Endodermal cell (in vitro differentiated cells): ENCODE data around the gene ADAMTS16. TPM values are rescaled to one million over a fixed set of nuclear protein-coding genes. Genes with fewer than 3 reads are reported as not detected.

Source experiments
- DNase-seq: peaks from one replicate; pipeline ENCODE4 v3.0.0-alpha.2; 2017
- H3K27ac ChIP-seq: 2 replicates; pipeline ENCODE4 v1.5.1; 2013; ENCODE audit warnings: mild to moderate bottlenecking, low read depth, low read length, moderate library complexity
- H3K27me3 ChIP-seq: 2 replicates; pipeline ENCODE4 v1.6.1; 2013; ENCODE audit warnings: mild to moderate bottlenecking, low read length, moderate library complexity; ENCODE audit not compliant: insufficient read depth, control insufficient read depth, poor library complexity, severe bottlenecking
- H3K36me3 ChIP-seq: 2 replicates; pipeline ENCODE4 v1.7.0; 2013; ENCODE audit warnings: mild to moderate bottlenecking, low read length, moderate library complexity; ENCODE audit not compliant: control insufficient read depth, insufficient read depth
- H3K4me1 ChIP-seq: one replicate; pipeline ENCODE4 v1.7.0; 2013; ENCODE audit warnings: low read length; ENCODE audit not compliant: control insufficient read depth, insufficient read depth
- H3K4me3 ChIP-seq: 2 replicates; pipeline ENCODE4 v1.5.1; 2013; ENCODE audit warnings: mild to moderate bottlenecking, low read length, moderate library complexity
- H3K9ac ChIP-seq: 2 replicates; pipeline ENCODE4 v1.6.1; 2013; ENCODE audit warnings: mild to moderate bottlenecking, low read length, moderate library complexity; ENCODE audit not compliant: poor library complexity, severe bottlenecking; ENCODE audit errors: extremely low read depth
- H3K9me3 ChIP-seq: 2 replicates; pipeline ENCODE4 v1.6.1; 2013; ENCODE audit warnings: mild to moderate bottlenecking, low read length, moderate library complexity; ENCODE audit not compliant: control insufficient read depth
- H3K27ac Mint-ChIP-seq: 2 replicates; pipeline ENCODE4 v1.8.0; 2020; ENCODE audit warnings: mixed read lengths
- H3K27me3 Mint-ChIP-seq: 2 replicates; pipeline ENCODE4 v1.8.0; 2021; ENCODE audit warnings: mild to moderate bottlenecking, mixed read lengths; ENCODE audit not compliant: insufficient read depth
- H3K36me3 Mint-ChIP-seq: 2 replicates; pipeline ENCODE4 v1.8.0; 2020; ENCODE audit warnings: low read depth, mixed read lengths
- H3K4me1 Mint-ChIP-seq: 2 replicates; pipeline ENCODE4 v1.8.0; 2020; ENCODE audit warnings: mixed read lengths
- H3K4me3 Mint-ChIP-seq: 2 replicates; pipeline ENCODE4 v1.8.0; 2020; ENCODE audit warnings: mild to moderate bottlenecking, moderate library complexity, mixed read lengths
- H3K9me3 Mint-ChIP-seq: 2 replicates; pipeline ENCODE4 v1.8.0; 2020; ENCODE audit warnings: mild to moderate bottlenecking, mixed read lengths
- CTCF ChIP-seq: fragments of 200-600 bp; sonication (generic); conservative IDR thresholded peaks from 2 replicates; pipeline ENCODE4 v1.5.0; 2021; ENCODE audit warnings: antibody characterized with exemption, mild to moderate bottlenecking
- WGBS, 2 experiments: methylation state at CpG; one replicate each; pipeline versions ENCODE4 v1.1.5 to v1.1.7; 2013; ENCODE audit warnings: missing lambda C conversion rate in 2 of 2, mixed read lengths in 1 of 2; ENCODE audit not compliant: insufficient coverage in 1 of 2, insufficient read length in 1 of 2; 5-methylcytosine and 5-hydroxymethylcytosine counted together
- total RNA-seq, 2 donors: library from RNA; stranded (reverse); fragmentation: NEBNext Ultra II Directional in 1 of 2; extraction: Animal tissue kit (Norgen Biotek cat#: 25700) in 1 of 2; gene quantifications; 2 replicates in 1 of 2; 3 replicates in 1 of 2; pipeline ENCODE4 v1.2.1, GENCODE V29; 2021

Gene ADAMTS16
- total RNA-seq, 2 donors from 2014 or later = 0.77 to 7.4 TPM

GRCh38 chr5:5101676-5102075 lies 38.5 kb upstream of the ADAMTS16 start:
- TF ChIP-seq CTCF = no peak
- Mint-ChIP-seq H3K36me3 (no peaks in the 10 kb centered on the region), H3K4me1 (no peaks in the 10 kb centered on the region), H3K27me3 (no peaks in the 10 kb centered on the region), H3K27ac (no peak overlapping the region), H3K9me3 (peaks cover 2% of the 10 kb centered on the region), H3K4me3 (no peak overlapping the region)
- Histone ChIP-seq H3K4me1 (no peaks in the 10 kb centered on the region), H3K27ac (no peak overlapping the region), H3K9me3 (no peaks in the 10 kb centered on the region), H3K27me3 (no peaks in the 10 kb centered on the region), H3K9ac (no peak overlapping the region), H3K4me3 (no peak overlapping the region), H3K36me3 (no peaks in the 10 kb centered on the region)
- WGBS, 2 experiments = 86 to 91% methylated on average over 1 to 2 of the region's 2 CpGs
- no peak for DNase-seq

- no peaks in the 10 kb centered on the region for H3K9me3 ChIP-seq
- H3K27ac ChIP-seq = no peak overlapping the region
- Mint-ChIP-seq H3K27ac (no peak overlapping the region), H3K9me3 (peaks cover 2% of the 10 kb centered on the region), H3K4me3 (no peak overlapping the region), H3K36me3 (no peaks in the 10 kb centered on the region), H3K4me1 (peaks cover 1% of the 10 kb centered on the region), H3K27me3 (no peaks in the 10 kb centered on the region)
- no peaks in the 10 kb centered on the region for H3K36me3 ChIP-seq
- WGBS, 2 experiments = 96% methylated on average over 4 of the region's 4 CpGs; no CpG with 5 or more reads in 1 of the 2 experiments
- no peaks in the 10 kb centered on the region for H3K4me1 ChIP-seq
- TF ChIP-seq CTCF = no peak
- no peak overlapping the region for H3K4me3 ChIP-seq
- no peaks in the 10 kb centered on the region for H3K27me3 ChIP-seq
- no peak overlapping the region for H3K9ac ChIP-seq
- no peak for DNase-seq
Measured at GRCh38 chr5:5103245-5103644, 36.9 kb upstream of the ADAMTS16 start.

GRCh38 chr5:5104550-5104949 lies 35.6 kb upstream of the ADAMTS16 start:
- Histone ChIP-seq H3K4me3 (no peak overlapping the region), H3K9me3 (no peaks in the 10 kb centered on the region), H3K36me3 (no peaks in the 10 kb centered on the region), H3K27me3 (no peaks in the 10 kb centered on the region), H3K9ac (no peak overlapping the region), H3K27ac (no peak overlapping the region), H3K4me1 (no peaks in the 10 kb centered on the region)
- peak; percentile 58 for TF ChIP-seq CTCF
- Mint-ChIP-seq H3K9me3 (peaks cover 2% of the 10 kb centered on the region), H3K36me3 (no peaks in the 10 kb centered on the region), H3K4me3 (no peak overlapping the region), H3K27me3 (no peaks in the 10 kb centered on the region), H3K4me1 (peaks cover 2% of the 10 kb centered on the region), H3K27ac (no peak overlapping the region)
- DNase-seq = no peak
- WGBS, 2 experiments = 94% methylated on average over 1 of the region's 1 CpG; no CpG with 5 or more reads in 1 of the 2 experiments
